GM21619 (cell line): ENCODE data around the gene PKD1.
"Not testable (repeated sequence)": the region's sequence is repeated elsewhere in the genome, so short reads cannot be mapped to it uniquely, and the experiment has no call there.

Source experiments
- ATAC-seq: cut with Tn5 transposase; IDR thresholded peaks from one replicate; pipeline ENCODE4 v1.9.1; 2021; ENCODE audit not compliant: unreplicated experiment

PKD1 gene

GRCh38 chr16:2152695-2153506 lies 17.2 kb upstream of the PKD1 start:
- ATAC-seq: no peak

GRCh38 chr16:2151188-2152091 lies 15.7 kb upstream of the PKD1 start:
- ATAC-seq: no peak

- ATAC-seq: no peak
Measured at GRCh38 chr16:2150418-2151187, 14.9 kb upstream of the PKD1 start.

GRCh38 chr16:2149630-2150417 lies 14.1 kb upstream of the PKD1 start:
- no peak for ATAC-seq

- no peak for ATAC-seq
Measured at GRCh38 chr16:2148714-2149629, 13.3 kb upstream of the PKD1 start.

- no peak for ATAC-seq
Measured at GRCh38 chr16:2147981-2148671, 12.4 kb upstream of the PKD1 start, which contains the start of gene RAB26. Gene RAB26, plus strand, starts transcription at chr16:2148625. Its CDS starts 159 bp downstream, at chr16:2148784.

GRCh38 chr16:2147378-2147777 lies 11.7 kb upstream of the PKD1 start:
- no peak for ATAC-seq

- ATAC-seq: no peak
Measured at GRCh38 chr16:2145843-2146242, 10.1 kb upstream of the PKD1 start.

GRCh38 chr16:2143878-2144485 lies 8.3 kb upstream of the PKD1 start:
- ATAC-seq: no peak

GRCh38 chr16:2142942-2143877 lies 7.5 kb upstream of the PKD1 start:
- no peak for ATAC-seq

GRCh38 chr16:2135071-2135470 lies 627 bp downstream of the PKD1 start:
- not testable (repeated sequence) for ATAC-seq

- not testable (repeated sequence) for ATAC-seq
Measured at GRCh38 chr16:2133797-2134196, 1.9 kb downstream of the PKD1 start.

- ATAC-seq: not testable (repeated sequence)
Measured at GRCh38 chr16:2129890-2130447, 5.7 kb downstream of the PKD1 start.

GRCh38 chr16:2129251-2129650 lies 6.4 kb downstream of the PKD1 start:
- ATAC-seq: not testable (repeated sequence)

GRCh38 chr16:2127630-2128280 lies 7.9 kb downstream of the PKD1 start:
- not testable (repeated sequence) for ATAC-seq

GRCh38 chr16:2126928-2127556 lies 8.7 kb downstream of the PKD1 start:
- ATAC-seq: not testable (repeated sequence)
